A673 (cell line): ENCODE data around the gene CDCP2. TPM values are rescaled to one million over a fixed set of nuclear protein-coding genes. Genes with fewer than 3 reads are reported as not detected.

Experiments
- BruUV-seq: library from RNA; stranded (reverse); fragments of 400-500 nt; replicated peaks from 2 replicates; lab custom pipeline; 2021; lab: Mats Ljungman, UMichigan
- CTCF ChIA-PET: fragments of 300-600 bp; sonication (Branson Sonifier 250); formaldehyde crosslinking; loops from one replicate; lab custom pipeline; 2022; ENCODE audit warnings: antibody characterized with exemption; lab: Charles Lee
- POLR2A ChIA-PET: fragments of 300-600 bp; sonication (Branson Sonifier 250); formaldehyde crosslinking; loops from one replicate; lab custom pipeline; 2022; ENCODE audit warnings: antibody characterized with exemption; ENCODE audit not compliant: low non-redundant PET; lab: Charles Lee
- DNase-seq: peaks from one replicate; pipeline ENCODE4 v3.0.0-alpha.2; 2015; ENCODE audit warnings: low spot score
- H3K27ac ChIP-seq: fragments of 200-600 bp; sonication (generic); 2 replicates; pipeline ENCODE4 v1.5.1; 2016; ENCODE audit warnings: mixed run types, low read depth, mild to moderate bottlenecking, mixed read lengths, antibody characterized with exemption, low read length; ENCODE audit not compliant: poor library complexity, severe bottlenecking
- H3K27me3 ChIP-seq: fragments of 200-600 bp; sonication (generic); replicated peaks from 2 replicates; pipeline ENCODE4 v1.6.1; 2017; ENCODE audit warnings: mixed run types, low read depth, mild to moderate bottlenecking, mixed read lengths, antibody characterized with exemption, low read length; ENCODE audit not compliant: insufficient read depth, poor library complexity
- H3K36me3 ChIP-seq: fragments of 200-600 bp; sonication (generic); 2 replicates; pipeline ENCODE4 v1.6.1; 2016; ENCODE audit warnings: mixed run types, mild to moderate bottlenecking, mixed read lengths, antibody characterized with exemption, low read length; ENCODE audit not compliant: insufficient read depth, poor library complexity, severe bottlenecking
- H3K4me1 ChIP-seq: fragments of 200-600 bp; sonication (generic); 2 replicates; pipeline ENCODE4 v1.6.1; 2017; ENCODE audit warnings: mixed run types, mild to moderate bottlenecking, mixed read lengths, antibody characterized with exemption, low read length; ENCODE audit not compliant: insufficient read depth, poor library complexity, severe bottlenecking
- H3K4me3 ChIP-seq: fragments of 200-600 bp; sonication (generic); 2 replicates; pipeline ENCODE4 v1.5.1; 2016; ENCODE audit warnings: low read depth, mixed run types, mild to moderate bottlenecking, mixed read lengths, low read length; ENCODE audit not compliant: poor library complexity, severe bottlenecking
- H3K9me3 ChIP-seq: fragments of 200-600 bp; sonication (generic); 2 replicates; pipeline ENCODE4 v1.6.1; 2016; ENCODE audit warnings: mixed run types, low read depth, mild to moderate bottlenecking, mixed read lengths, antibody characterized with exemption, low read length; ENCODE audit not compliant: poor library complexity, severe bottlenecking
- CTCF ChIP-seq: fragments of 300-800, 200-600 bp; sonication (generic); conservative IDR thresholded peaks from 2 replicates; pipeline ENCODE4 v1.5.1; 2017; ENCODE audit warnings: low read depth, mild to moderate bottlenecking, antibody characterized with exemption, low read length, moderate library complexity, mixed read lengths
- EZH2 ChIP-seq: fragments of 200-600 bp; sonication (generic); IDR thresholded peaks from 2 replicates; pipeline ENCODE4 v1.6.1; 2017; ENCODE audit warnings: borderline replicate concordance, low read depth, mild to moderate bottlenecking, mixed read lengths, antibody characterized with exemption, low read length; ENCODE audit not compliant: poor library complexity, severe bottlenecking
- intact Hi-C: fragments of 100-400 bp; cut with micrococcal nuclease; formaldehyde crosslinking; loops from one replicate; pipeline ENCODE4 v1.10.0; 2022; ENCODE audit not compliant: unreplicated experiment
- total RNA-seq: library from RNA; stranded (reverse); gene quantifications from 2 replicates; pipeline ENCODE4 v1.2.3, GENCODE V29; 2021

CDCP2 gene
- total RNA-seq, 1 experiment from 2014 or later = not detected

DNA sequence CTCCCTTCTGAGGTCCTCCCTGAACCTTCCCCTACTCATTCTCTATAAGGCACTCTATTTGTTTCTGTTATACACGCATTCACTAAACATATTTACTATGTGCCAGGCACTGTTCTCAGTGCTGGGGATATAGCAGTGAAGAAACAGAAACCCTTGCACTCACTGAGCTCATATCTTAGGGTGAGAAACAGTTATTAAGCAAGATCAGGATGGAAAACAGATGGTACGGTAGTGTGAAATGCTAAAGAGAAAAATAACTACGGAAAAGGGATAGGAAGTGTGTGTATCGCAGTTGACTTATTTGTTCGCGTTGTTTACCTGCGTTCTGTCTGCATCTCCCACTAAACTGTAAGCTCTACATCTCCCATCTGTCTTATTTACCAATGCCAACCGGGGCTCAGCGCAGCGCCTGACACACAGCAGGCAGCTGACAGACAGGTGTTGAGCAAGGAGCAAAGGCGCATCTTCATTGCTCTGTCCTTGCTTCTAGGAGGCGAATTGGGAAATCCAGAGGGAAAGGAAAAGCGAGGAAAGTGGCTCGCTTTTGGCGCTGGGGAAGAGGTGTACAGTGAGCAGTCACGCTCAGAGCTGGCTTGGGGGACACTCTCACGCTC is 46.5 kb upstream of the CDCP2 start:
- no peaks in the 10 kb centered on the region for H3K36me3 ChIP-seq
- H3K27me3 ChIP-seq = no peaks in the 10 kb centered on the region
- POLR2A ChIA-PET = interaction anchor here (0.6 kb wide), 1 partner anchor 25 kb away, joined by 3 read pairs; no protein-coding TSS in a partner anchor
- intact Hi-C loops = no loop called here
- TSS peak; percentile 55 for BruUV-seq
- DNase-seq = no peak
- no peaks in the 10 kb centered on the region for H3K4me1 ChIP-seq
- H3K4me3 ChIP-seq = peak overlapping the region; percentile 85
- H3K9me3 ChIP-seq = no peaks in the 10 kb centered on the region
- CTCF ChIA-PET = no interaction called here
- H3K27ac ChIP-seq = peak overlapping the region; percentile 71
- no peak for TF ChIP-seq CTCF
- TF ChIP-seq EZH2 = no peak

DNA sequence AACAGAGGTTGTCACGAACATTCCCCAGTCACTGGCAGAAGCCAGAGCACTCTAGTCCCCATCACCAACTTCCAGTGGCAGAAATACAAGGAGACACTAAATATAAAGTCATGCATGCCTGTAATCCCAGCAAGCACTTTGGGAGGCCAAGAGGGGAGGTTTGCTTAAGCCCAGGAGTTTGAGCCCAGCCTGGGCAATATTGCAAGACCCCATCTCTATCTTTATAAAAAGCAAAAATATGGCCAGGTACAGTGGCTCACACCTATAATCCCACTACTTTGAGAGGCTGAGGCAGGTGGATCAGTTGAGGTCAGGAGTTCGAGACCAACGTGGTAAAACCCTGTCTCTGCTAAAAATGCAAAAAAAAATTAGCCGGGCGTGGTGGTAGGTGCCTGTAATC is 40.7 kb upstream of the CDCP2 start:
- no peaks in the 10 kb centered on the region for H3K9me3 ChIP-seq
- no peak overlapping the region for H3K4me3 ChIP-seq
- intact Hi-C loops = no loop called here
- POLR2A ChIA-PET = no interaction called here
- H3K4me1 ChIP-seq = no peaks in the 10 kb centered on the region
- DNase-seq = no peak
- CTCF ChIA-PET = no interaction called here
- BruUV-seq = no TSS peak
- TF ChIP-seq EZH2 (no peak), CTCF (no peak)
- H3K36me3 ChIP-seq = no peaks in the 10 kb centered on the region
- H3K27ac ChIP-seq = no peak overlapping the region
- no peaks in the 10 kb centered on the region for H3K27me3 ChIP-seq

DNA sequence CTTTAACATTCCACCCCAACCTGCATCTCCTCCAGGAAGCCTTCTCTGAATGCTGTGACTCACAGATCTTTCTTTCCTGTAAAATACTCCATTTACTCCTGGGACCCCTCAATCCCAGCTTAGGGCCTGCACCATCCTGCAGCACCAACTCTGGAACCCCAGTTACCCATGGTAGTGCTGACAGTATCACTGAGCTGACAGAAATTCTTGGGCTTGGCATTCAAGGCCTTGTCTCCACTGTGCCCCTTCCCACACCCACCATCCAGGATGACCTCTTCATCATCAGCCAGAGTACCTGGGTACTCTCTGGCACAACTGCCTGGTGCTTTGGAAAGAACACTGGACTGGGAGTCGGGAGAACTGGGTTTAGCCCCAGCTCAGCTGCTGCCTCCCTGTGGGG is 38.7 kb upstream of the CDCP2 start:
- no TSS peak for BruUV-seq
- Histone ChIP-seq H3K4me3 (no peak overlapping the region), H3K27ac (no peak overlapping the region), H3K4me1 (no peaks in the 10 kb centered on the region), H3K27me3 (no peaks in the 10 kb centered on the region), H3K36me3 (no peaks in the 10 kb centered on the region), H3K9me3 (no peaks in the 10 kb centered on the region)
- no peak for DNase-seq
- TF ChIP-seq EZH2 (no peak), CTCF (no peak)
- ChIA-PET CTCF (no interaction called here), POLR2A (no interaction called here)
- intact Hi-C loops = no loop called here
